ENCODE data around the gene TBC1D1. TPM values are rescaled to one million over a fixed set of nuclear protein-coding genes. Genes with fewer than 3 reads are reported as not detected.

The TBC1D1 gene
- total RNA-seq, 1 experiment from 2014 or later, result 56.0 TPM

GRCh38 chr4:38062776-38063097 lies 171.9 kb downstream of the TBC1D1 start:
- POLR2A ChIA-PET, result no interaction called here
- BruUV-seq (replicated peaks), result no TSS peak
- intact Hi-C loops (cut with micrococcal nuclease; ENCODE audit: unreplicated experiment) (loop anchor here (5.0 to 10.0 kb wide), 2 partner anchors 612 to 665 kb away; no protein-coding TSS in a partner anchor), in situ Hi-C loops (cut with HindIII; ENCODE audit: low pct_unique_long_range_greater_than_20kb, low sequenced_read_pairs) (no loop called here)
- DNase-seq (ENCODE audit: low read depth, low spot score) (no peak), ATAC-seq (no peak)
- Histone ChIP-seq H3K36me3 (ENCODE audit: control insufficient read depth, insufficient read depth, low read length) (no peaks in the 10 kb centered on the region), H3K27ac (ENCODE audit: low read length) (no peak overlapping the region), H3K4me3 (ENCODE audit: low read depth in 2 of 2, low read length in 2 of 2) (no peak overlapping the region), H3K4me1 (ENCODE audit: control insufficient read depth, insufficient read depth, low read length) (no peaks in the 10 kb centered on the region), H3K9me3 (ENCODE audit: control insufficient read depth, insufficient read depth, low read depth, low read length) (no peaks in the 10 kb centered on the region), H3K27me3 (ENCODE audit: control insufficient read depth, insufficient read depth, low read length) (no peaks in the 10 kb centered on the region)
- CTCF ChIA-PET, result interaction anchor here (0.6 to 0.7 kb wide), 4 partner anchors 207 to 703 kb away, joined by 3 to 6 read pairs (median 4); no protein-coding TSS in a partner anchor
- no peak for TF ChIP-seq SIN3A (IDR thresholded peaks at IDR 0.05; ENCODE audit: borderline replicate concordance, insufficient read depth, low read depth, low read length)
- TF ChIP-seq POLR2AphosphoS5 (IDR thresholded peaks at IDR 0.05; ENCODE audit: low read depth, low read length), result no peak
- TF ChIP-seq CTCF (IDR thresholded peaks at IDR 0.05), result no peak

GRCh38 chr4:38065176-38065575 lies 174.3 kb downstream of the TBC1D1 start:
- BruUV-seq (replicated peaks), result no TSS peak
- intact Hi-C loops (cut with micrococcal nuclease; ENCODE audit: unreplicated experiment), result loop anchor here (10.0 kb wide), 1 partner anchor 610 kb away; no protein-coding TSS in a partner anchor
- Histone ChIP-seq H3K9me3 (ENCODE audit: control insufficient read depth, insufficient read depth, low read depth, low read length) (no peaks in the 10 kb centered on the region), H3K36me3 (ENCODE audit: control insufficient read depth, insufficient read depth, low read length) (no peaks in the 10 kb centered on the region), H3K27me3 (ENCODE audit: control insufficient read depth, insufficient read depth, low read length) (no peaks in the 10 kb centered on the region), H3K4me3 (ENCODE audit: low read depth in 2 of 2, low read length in 2 of 2) (no peak overlapping the region), H3K4me1 (ENCODE audit: control insufficient read depth, insufficient read depth, low read length) (no peaks in the 10 kb centered on the region), H3K27ac (ENCODE audit: low read length) (no peak overlapping the region)
- no peak for TF ChIP-seq SIN3A (IDR thresholded peaks at IDR 0.05; ENCODE audit: borderline replicate concordance, insufficient read depth, low read depth, low read length)
- no peak for TF ChIP-seq TCF7L2 (IDR thresholded peaks at IDR 0.05; ENCODE audit: low read depth, low read length)
- no peak for TF ChIP-seq CTCF (IDR thresholded peaks at IDR 0.05)
- no peak for TF ChIP-seq POLR2AphosphoS5 (IDR thresholded peaks at IDR 0.05; ENCODE audit: low read depth, low read length)
- TF ChIP-seq, protein P1, sequence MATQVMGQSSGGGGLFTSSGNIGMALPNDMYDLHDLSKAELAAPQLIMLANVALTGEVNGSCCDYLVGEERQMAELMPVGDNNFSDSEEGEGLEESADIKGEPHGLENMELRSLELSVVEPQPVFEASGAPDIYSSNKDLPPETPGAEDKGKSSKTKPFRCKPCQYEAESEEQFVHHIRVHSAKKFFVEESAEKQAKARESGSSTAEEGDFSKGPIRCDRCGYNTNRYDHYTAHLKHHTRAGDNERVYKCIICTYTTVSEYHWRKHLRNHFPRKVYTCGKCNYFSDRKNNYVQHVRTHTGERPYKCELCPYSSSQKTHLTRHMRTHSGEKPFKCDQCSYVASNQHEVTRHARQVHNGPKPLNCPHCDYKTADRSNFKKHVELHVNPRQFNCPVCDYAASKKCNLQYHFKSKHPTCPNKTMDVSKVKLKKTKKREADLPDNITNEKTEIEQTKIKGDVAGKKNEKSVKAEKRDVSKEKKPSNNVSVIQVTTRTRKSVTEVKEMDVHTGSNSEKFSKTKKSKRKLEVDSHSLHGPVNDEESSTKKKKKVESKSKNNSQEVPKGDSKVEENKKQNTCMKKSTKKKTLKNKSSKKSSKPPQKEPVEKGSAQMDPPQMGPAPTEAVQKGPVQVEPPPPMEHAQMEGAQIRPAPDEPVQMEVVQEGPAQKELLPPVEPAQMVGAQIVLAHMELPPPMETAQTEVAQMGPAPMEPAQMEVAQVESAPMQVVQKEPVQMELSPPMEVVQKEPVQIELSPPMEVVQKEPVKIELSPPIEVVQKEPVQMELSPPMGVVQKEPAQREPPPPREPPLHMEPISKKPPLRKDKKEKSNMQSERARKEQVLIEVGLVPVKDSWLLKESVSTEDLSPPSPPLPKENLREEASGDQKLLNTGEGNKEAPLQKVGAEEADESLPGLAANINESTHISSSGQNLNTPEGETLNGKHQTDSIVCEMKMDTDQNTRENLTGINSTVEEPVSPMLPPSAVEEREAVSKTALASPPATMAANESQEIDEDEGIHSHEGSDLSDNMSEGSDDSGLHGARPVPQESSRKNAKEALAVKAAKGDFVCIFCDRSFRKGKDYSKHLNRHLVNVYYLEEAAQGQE (IDR thresholded peaks at IDR 0.05; ENCODE audit: insufficient read depth in 1 of 2, low read depth in 2 of 2, low read length in 1 of 2), result no peak
- ATAC-seq, result no peak
- CTCF ChIA-PET, result no interaction called here
- POLR2A ChIA-PET, result no interaction called here
- in situ Hi-C loops (cut with HindIII; ENCODE audit: low pct_unique_long_range_greater_than_20kb, low sequenced_read_pairs), result no loop called here
- no peak for DNase-seq (ENCODE audit: low read depth, low spot score)
